ACC112 (cell line): Measurements from ENCODE around the gene TMEM39A.

ENCODE experiments used
- H2AFZ ChIP-seq: fragments of 200-600 bp; sonication (generic); one replicate; pipeline ENCODE4 v1.6.0; 2017; ENCODE audit warnings: antibody characterized with exemption, low read length; ENCODE audit not compliant: unreplicated experiment
- H3K27ac ChIP-seq: fragments of 200-600 bp; sonication (generic); 2 replicates; pipeline ENCODE4 v1.5.1; 2014; ENCODE audit warnings: low read depth, mild to moderate bottlenecking, antibody characterized with exemption, low read length, moderate library complexity
- H3K27me3 ChIP-seq: fragments of 200-600 bp; sonication (generic); 2 replicates; pipeline ENCODE4 v1.6.1; 2014; ENCODE audit warnings: mild to moderate bottlenecking, antibody characterized with exemption, low read length, moderate library complexity, mixed read lengths; ENCODE audit not compliant: insufficient read depth
- H3K36me3 ChIP-seq: fragments of 200-600 bp; sonication (generic); 2 replicates; pipeline ENCODE4 v1.6.1; 2016; ENCODE audit warnings: mild to moderate bottlenecking, antibody characterized with exemption, low read length, moderate library complexity, mixed read lengths; ENCODE audit not compliant: insufficient read depth
- H3K4me1 ChIP-seq: fragments of 200-600 bp; sonication (generic); one replicate; pipeline ENCODE4 v1.6.1; 2016; ENCODE audit warnings: low read length, mixed read lengths; ENCODE audit not compliant: insufficient read depth, unreplicated experiment, control insufficient read depth
- H3K4me3 ChIP-seq: fragments of 200-600 bp; sonication (generic); 2 replicates; pipeline ENCODE4 v1.5.1; 2014; ENCODE audit warnings: mild to moderate bottlenecking, low read depth, low read length
- H3K79me2 ChIP-seq: fragments of 200-600 bp; sonication (generic); one replicate; pipeline ENCODE4 v1.6.0; 2016; ENCODE audit warnings: low read length; ENCODE audit not compliant: control insufficient read depth, unreplicated experiment, insufficient read depth

The TMEM39A gene

DNA sequence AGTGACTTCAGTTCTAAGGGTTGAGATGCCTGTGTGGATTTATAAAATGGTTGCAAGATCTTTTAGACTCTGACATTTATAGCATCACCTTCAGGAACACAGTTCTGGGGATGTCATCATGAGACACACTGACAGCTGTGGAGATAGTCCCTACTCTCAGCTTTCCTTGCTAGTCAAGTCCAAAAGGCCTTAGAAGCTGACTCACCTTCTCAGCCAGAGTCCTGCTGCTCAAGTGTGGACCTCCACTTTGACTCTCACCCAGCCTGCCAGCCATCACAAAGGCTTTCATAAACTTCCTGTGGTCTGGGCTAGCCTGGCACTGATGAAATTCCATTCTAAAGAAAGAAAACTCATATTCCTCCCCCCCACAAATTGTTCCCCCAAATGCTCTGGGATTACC lies 44.8 kb downstream of the TMEM39A start:
- Histone ChIP-seq H3K27me3 (no peaks in the 10 kb centered on the region), H3K36me3 (no peaks in the 10 kb centered on the region), H3K4me3 (no peak overlapping the region), H3K27ac (no peak overlapping the region), H3K4me1 (no peaks in the 10 kb centered on the region), H2AFZ (no peak overlapping the region), H3K79me2 (no peaks in the 10 kb centered on the region)

DNA sequence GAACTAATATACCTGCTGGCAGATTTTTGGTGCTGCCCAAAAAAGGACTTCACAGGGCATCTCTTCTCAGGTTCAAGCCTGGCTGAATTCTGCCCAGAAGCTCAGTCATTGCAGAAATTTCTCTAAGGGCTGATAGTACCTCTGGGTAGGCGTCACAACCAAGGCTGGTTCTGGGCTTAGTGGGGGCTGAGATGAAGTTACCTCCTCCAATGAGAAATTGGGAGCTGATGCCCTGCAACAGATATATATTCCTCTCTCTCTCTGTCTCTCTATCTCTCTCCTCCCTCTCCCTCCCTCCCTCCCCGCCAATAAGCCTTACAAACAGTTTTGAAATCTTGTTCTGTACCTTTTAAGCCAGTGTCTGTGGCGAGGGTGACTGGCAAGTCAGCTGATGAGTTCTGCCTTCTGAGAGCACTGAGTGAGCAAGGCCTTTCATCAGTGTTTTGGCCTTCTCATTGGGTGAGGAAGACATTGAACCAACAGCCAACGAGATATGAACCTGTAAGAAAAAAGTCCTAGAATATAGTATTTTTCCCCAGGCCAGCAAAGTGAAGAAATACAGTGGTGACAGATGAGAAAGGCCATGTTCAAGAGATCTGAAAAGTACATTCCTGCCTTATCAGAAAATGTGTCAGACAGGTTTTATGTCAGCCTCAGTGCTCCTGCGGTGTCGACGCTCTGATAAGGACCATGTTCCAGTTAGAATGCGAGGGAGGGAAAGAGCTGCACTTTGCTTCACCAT lies 45.5 kb downstream of the TMEM39A start:
- Histone ChIP-seq H3K4me3 (no peak overlapping the region), H3K27me3 (no peaks in the 10 kb centered on the region), H3K27ac (no peak overlapping the region), H3K79me2 (no peaks in the 10 kb centered on the region), H3K36me3 (0 out of 2 replicates have a peak, but pooled peaks cover 2% of the 10 kb centered on the region), H2AFZ (no peak overlapping the region), H3K4me1 (no peaks in the 10 kb centered on the region)

DNA sequence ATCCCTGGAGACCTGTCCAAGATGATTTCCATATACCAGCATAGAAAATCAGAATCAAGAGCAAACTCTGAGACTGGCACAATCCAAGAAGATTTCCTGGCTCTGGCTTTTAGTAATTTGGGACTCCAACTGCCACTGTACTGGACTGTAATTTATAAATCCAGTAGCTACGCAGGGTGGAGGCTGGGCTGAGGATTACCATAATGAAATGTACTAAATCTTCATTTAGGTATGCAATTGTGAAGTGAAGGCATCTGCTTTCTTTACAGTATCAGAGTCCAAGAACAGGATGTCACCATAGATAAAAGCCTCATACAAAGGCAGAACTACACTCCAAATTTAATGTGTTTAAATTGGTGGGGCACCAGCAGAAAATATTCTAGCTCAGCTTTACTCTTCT lies 46.5 kb downstream of the TMEM39A start:
- H3K4me3 ChIP-seq, result no peak overlapping the region
- H3K36me3 ChIP-seq, result 0 out of 2 replicates have a peak, but pooled peaks cover 2% of the 10 kb centered on the region
- H2AFZ ChIP-seq, result no peak overlapping the region
- no peaks in the 10 kb centered on the region for H3K79me2 ChIP-seq
- H3K27ac ChIP-seq, result no peak overlapping the region
- no peaks in the 10 kb centered on the region for H3K4me1 ChIP-seq
- H3K27me3 ChIP-seq, result no peaks in the 10 kb centered on the region

DNA sequence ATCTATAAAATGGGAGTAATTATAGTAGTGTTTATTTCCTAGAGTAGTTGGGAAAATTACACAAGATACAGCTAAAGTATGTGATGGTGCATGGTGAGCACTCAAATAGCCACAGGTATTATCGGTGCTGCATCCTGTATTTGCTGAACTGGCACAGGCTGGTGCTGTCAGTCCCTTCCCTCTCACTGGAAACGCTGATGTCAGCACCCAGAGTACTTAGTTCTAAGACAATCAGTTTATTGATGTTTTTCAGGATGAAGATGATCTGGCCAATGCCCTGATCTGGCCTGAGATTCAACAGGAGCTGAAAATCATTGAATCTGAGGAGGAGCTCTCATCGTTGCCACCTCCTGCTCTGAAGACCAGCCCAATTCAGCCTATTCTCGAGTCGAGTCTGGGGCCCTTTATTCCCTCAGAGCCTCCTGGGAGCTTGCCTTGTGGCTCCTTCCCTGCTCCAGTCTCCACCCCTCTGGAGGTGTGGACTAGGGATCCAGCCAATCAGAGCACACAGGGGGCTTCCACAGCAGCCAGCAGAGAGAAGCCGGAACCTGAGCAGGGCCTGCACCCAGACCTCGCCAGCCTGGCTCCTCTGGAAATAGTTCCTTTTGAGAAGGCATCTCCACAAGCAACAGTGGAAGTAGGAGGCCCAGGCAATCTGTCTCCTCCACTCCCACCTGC lies 49.7 kb downstream of the TMEM39A start:
- H3K4me1 ChIP-seq, result no peaks in the 10 kb centered on the region
- no peak overlapping the region for H2AFZ ChIP-seq
- peaks cover 9% of the 10 kb centered on the region; the same call in 1 of the 2 replicates for H3K36me3 ChIP-seq
- H3K4me3 ChIP-seq, result no peak overlapping the region
- H3K79me2 ChIP-seq, result no peaks in the 10 kb centered on the region
- no peaks in the 10 kb centered on the region for H3K27me3 ChIP-seq
- H3K27ac ChIP-seq, result no peak overlapping the region

DNA sequence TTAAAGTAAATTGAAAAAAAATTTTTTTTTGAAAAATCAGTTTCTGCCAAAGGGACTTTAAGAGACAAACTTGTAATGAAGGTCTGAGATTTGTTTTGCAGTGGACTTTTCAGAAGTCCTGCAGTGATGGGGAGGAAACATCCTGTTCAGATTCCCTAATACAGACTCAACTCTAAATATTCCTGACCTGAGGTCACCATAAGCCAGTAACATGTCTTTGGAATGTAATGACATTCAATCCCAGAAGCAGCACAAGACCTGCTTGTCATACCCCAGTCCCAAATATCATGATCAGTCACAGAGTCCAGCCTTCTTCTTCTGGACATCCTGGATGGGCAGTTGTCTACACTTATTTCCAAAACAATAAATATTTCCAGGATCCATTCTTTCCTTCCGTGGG lies 53.6 kb downstream of the TMEM39A start:
- no peak overlapping the region for H2AFZ ChIP-seq
- peaks cover 11% of the 10 kb centered on the region; the same call in 1 of the 2 replicates for H3K36me3 ChIP-seq
- no peak overlapping the region for H3K27ac ChIP-seq
- H3K4me3 ChIP-seq, result no peak overlapping the region
- no peaks in the 10 kb centered on the region for H3K79me2 ChIP-seq
- H3K4me1 ChIP-seq, result no peaks in the 10 kb centered on the region
- no peaks in the 10 kb centered on the region for H3K27me3 ChIP-seq

DNA sequence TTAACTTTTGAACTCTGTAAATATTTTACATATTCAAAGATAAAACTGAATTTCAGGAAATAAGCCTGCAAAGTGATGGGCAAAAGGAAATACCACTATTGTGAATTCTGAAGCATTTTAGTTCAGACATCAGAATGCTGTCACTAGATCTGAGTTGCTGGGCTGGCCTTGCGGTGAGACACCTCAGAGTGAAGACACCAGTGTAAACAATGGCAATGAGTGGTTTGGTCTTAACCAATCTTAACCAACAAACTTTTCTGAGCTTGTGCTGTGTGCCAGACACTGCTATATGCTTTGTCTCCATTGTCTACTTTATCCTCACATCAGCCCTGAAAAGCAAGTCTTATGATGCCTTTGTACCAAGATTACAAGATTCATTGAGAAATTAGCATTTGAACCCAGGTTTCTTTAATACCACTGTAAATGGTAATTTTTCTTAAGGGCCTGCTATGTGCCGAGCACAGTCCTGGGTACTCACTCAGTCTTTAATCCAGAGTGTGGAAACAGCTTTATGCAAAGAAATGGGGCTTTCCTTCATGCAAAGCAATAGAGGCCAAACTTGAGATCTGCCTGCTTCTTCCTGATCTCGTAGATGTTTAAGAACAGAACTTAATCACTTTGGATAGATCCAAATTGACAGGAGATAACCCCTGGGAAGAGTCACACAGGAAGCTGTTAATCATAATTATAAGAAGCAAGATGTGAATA lies 55.0 kb downstream of the TMEM39A start:
- Histone ChIP-seq H3K4me1 (no peaks in the 10 kb centered on the region), H3K36me3 (peaks cover 10% of the 10 kb centered on the region; the same call in 1 of the 2 replicates), H2AFZ (no peak overlapping the region), H3K27ac (no peak overlapping the region), H3K79me2 (no peaks in the 10 kb centered on the region), H3K27me3 (no peaks in the 10 kb centered on the region), H3K4me3 (no peak overlapping the region)

DNA sequence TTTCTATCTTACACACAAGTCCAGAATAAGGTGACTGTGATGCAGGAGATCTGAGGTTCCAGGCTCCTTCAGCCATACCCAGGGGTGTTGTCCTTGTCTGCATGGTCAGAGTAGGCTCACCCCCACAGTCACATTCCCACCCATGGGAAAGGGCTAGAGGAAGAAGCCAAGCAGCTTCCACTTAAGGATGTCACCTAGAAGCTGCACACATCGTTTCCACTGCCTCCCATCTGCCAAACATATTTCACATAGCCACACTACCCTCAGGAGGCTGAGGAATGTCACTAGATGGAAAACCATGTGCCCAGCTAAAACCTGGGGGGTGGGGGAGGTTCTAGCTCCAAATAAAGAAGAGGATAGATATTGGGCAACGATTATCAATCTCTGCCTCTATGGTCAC lies 58.1 kb downstream of the TMEM39A start:
- Histone ChIP-seq H3K27ac (no peak overlapping the region), H3K4me3 (no peak overlapping the region), H3K36me3 (peaks cover 13% of the 10 kb centered on the region), H3K4me1 (no peaks in the 10 kb centered on the region), H2AFZ (no peak overlapping the region), H3K79me2 (no peaks in the 10 kb centered on the region), H3K27me3 (no peaks in the 10 kb centered on the region)

DNA sequence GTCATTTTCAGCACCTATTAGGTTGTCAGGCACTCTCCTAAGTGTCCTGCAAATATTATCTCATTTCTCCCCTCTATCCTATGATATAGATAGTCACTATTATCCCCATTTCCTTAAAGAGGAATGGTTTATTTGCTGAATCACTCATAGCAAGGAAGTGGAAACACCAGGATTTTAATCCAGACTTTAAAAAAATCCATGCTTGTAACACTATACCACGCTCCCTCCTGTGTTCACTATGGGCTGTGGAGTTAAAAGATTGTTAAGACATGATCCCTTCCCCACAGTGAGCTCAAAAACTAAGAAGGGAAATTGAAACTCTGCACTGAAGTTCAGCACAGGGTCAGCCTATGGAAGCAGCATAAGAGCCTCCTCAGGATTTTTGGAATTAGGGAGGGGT lies 60.2 kb downstream of the TMEM39A start:
- Histone ChIP-seq H3K36me3 (peaks cover 18% of the 10 kb centered on the region), H3K27ac (no peak overlapping the region), H2AFZ (no peak overlapping the region), H3K27me3 (no peaks in the 10 kb centered on the region), H3K4me1 (no peaks in the 10 kb centered on the region), H3K79me2 (no peaks in the 10 kb centered on the region), H3K4me3 (no peak overlapping the region)

DNA sequence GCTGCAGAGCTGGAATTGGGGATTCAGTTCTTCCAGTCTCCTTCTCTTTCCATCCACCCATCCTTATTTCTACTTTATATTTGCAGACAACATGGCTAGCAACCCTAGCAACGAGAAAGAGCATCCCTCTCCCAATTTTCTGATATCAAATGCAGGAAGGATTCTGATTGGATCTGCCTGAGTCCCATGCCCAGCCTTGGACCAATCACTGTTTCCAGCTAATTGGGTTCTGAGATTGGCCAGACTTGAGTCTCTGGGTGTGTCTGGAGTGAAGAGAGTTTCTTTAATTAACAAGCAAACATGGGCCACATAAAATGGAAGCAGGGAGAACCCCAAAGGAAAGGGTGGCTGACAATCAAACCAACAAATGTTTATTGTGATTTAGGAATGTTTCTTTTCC lies 60.6 kb downstream of the TMEM39A start:
- H3K27me3 ChIP-seq, result no peaks in the 10 kb centered on the region
- H3K4me3 ChIP-seq, result no peak overlapping the region
- H2AFZ ChIP-seq, result no peak overlapping the region
- H3K4me1 ChIP-seq, result no peaks in the 10 kb centered on the region
- H3K79me2 ChIP-seq, result no peaks in the 10 kb centered on the region
- peaks cover 18% of the 10 kb centered on the region for H3K36me3 ChIP-seq
- H3K27ac ChIP-seq, result no peak overlapping the region

DNA sequence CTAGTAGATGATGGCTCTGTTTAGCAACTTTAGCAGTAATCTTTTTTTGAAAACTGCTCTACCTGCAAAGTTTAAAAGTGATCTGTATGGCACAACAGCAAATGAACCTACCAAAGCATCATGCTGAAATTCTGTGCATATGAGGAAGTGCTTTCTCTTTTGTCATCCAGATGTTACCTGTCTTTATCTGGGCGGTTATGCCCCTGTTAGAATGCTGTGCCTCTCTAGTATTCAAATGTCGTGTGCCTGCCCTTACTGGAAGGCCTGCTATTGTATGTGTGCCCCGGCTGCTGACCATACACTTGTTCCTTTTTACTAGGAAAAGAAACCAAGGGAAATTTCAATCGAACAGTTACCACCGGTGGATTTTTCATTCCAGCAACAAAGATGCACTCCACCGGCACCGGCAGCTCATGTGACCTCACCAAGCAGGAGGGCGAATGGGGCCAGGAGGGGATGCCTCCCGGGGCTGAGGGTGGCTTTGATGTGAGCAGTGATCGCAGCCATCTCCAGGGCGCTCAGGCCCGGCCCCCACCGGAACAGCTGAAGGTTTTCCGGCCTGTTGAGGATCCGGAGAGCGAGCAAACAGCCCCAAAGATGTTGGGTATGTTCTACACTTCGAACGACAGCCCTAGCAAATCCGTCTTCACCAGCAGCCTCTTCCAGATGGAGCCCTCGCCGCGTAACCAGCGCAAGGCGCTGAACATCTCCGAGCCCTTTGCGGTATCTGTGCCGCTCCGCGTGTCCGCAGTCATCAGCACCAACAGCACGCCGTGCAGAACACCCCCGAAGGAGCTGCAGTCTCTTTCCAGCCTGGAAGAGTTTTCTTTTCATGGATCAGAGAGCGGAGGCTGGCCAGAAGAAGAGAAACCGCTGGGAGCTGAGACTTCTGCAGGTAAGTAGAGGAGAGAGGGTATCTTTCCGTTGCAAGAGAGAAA lies 61.6 kb downstream of the TMEM39A start:
- Histone ChIP-seq H3K79me2 (no peaks in the 10 kb centered on the region), H3K4me1 (no peaks in the 10 kb centered on the region), H3K27me3 (no peaks in the 10 kb centered on the region), H2AFZ (no peak overlapping the region), H3K27ac (no peak overlapping the region), H3K36me3 (peaks cover 18% of the 10 kb centered on the region), H3K4me3 (no peak overlapping the region)
